ENCODE results near the gene REC114.

GRCh38 chr15:73504885-73505284, 61.9 kb downstream of the REC114 start:
- TF ChIP-seq CREB1 (IDR thresholded peaks at IDR 0.05; ENCODE audit: low read depth): no peak
- TF ChIP-seq MTA3 (IDR thresholded peaks at IDR 0.05; ENCODE audit: borderline replicate concordance, low read length): no peak
- TF ChIP-seq ZNF274 (IDR thresholded peaks at IDR 0.05; ENCODE audit: insufficient read depth, insufficient read length): no peak
- TF ChIP-seq TARDBP (IDR thresholded peaks at IDR 0.05; ENCODE audit: borderline replicate concordance): no peak
- TF ChIP-seq CHD4 (IDR thresholded peaks at IDR 0.05): no peak
- TF ChIP-seq PAX5 (IDR thresholded peaks at IDR 0.05; ENCODE audit: borderline replicate concordance, low read depth, low read length): no peak
- no peak for TF ChIP-seq RAD21 (IDR thresholded peaks at IDR 0.05; ENCODE audit: insufficient read depth, low read depth, low read length)
- TF ChIP-seq SKIL (IDR thresholded peaks at IDR 0.05; ENCODE audit: low read depth, poor library complexity, severe bottlenecking): no peak
- no peak for TF ChIP-seq POLR2AphosphoS5 (IDR thresholded peaks at IDR 0.05; ENCODE audit: low read length)
- no peak for TF ChIP-seq ATF7 (IDR thresholded peaks at IDR 0.05; ENCODE audit: low read depth)
- no peak for TF ChIP-seq REST (IDR thresholded peaks at IDR 0.05; ENCODE audit: low read depth, low read length)
- TF ChIP-seq NR2F1 (conservative IDR thresholded peaks at IDR 0.05): no peak
- TF ChIP-seq TCF12 (IDR thresholded peaks at IDR 0.05; ENCODE audit: low read depth, low read length): no peak
- TF ChIP-seq ZBTB33 (IDR thresholded peaks at IDR 0.05): no peak

Data from GM12878 (cell line).